GM18951 (cell line): Measurements from ENCODE around the gene CRYGN.

ENCODE experiments used
- POLR2A ChIP-seq: IDR thresholded peaks from 4 replicates; pipeline ENCODE4 v1.6.1; 2011; ENCODE audit warnings: mild to moderate bottlenecking; ENCODE audit not compliant: insufficient read length, insufficient read depth; ENCODE audit errors: extremely low read depth
- in situ Hi-C: fragments of 300-500 bp; cut with MboI; formaldehyde crosslinking; loops from one replicate; pipeline ENCODE4 v1.12.0; 2022; ENCODE audit warnings: low sequenced_read_pairs, mixed read lengths, inconsistent platforms; ENCODE audit not compliant: unreplicated experiment

The CRYGN gene, protein sequence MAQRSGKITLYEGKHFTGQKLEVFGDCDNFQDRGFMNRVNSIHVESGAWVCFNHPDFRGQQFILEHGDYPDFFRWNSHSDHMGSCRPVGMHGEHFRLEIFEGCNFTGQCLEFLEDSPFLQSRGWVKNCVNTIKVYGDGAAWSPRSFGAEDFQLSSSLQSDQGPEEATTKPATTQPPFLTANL

DNA sequence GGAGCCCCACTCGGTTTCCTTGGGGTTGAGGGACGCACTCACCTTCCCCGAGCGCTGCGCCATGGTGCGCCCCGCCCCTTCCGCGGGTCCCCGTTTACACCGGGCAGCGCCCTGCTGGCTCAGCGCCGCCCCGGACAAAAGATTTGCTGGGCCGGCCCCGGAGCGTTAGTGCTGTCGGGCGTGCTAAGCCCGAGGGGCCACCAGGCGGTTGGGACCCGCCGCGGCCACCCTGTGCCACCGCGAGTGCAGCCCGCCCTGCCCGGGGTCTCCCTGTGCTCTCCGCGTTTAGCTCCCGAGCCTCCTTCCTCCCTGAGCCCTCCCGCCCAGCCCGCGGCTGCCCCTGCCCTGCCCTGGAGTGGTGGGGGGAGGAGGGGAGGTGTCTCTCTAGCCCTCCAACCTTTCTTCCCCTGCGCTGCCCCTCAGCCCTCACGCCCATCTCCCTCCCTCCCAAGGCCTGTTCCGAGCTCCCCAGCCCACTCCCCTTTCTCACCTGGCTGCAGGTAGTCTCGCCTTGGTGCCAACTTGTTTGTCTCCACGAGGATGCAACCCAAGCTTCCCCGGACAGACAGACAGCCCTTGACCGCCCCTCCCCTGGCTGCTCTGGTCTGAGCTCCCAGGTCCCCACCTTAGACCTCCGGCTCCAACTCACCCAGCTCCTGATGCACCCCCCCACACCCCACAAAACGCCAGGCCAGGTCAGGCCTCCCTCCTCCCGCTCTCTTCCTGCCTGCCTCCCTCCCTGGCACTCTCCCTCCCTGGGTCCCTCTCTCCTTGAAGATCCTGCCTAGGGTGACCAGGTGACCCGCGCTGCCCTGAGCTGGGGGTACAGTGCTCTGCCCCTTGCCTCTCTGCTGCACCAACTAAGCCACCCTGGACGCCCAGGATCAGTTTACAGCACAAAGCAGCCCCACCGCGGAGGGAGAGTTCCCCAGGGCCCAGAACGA is at the start of gene CRYGN:
Gene CRYGN (minus strand): TSS at position 287 of the 944 bp plus-strand sequence. CDS start 224 bp downstream, at position 63.
- no peak for TF ChIP-seq POLR2A
- in situ Hi-C loops, result loop anchor here (10.0 kb wide), 2 partner anchors 75 to 135 kb away; no protein-coding TSS in a partner anchor

DNA sequence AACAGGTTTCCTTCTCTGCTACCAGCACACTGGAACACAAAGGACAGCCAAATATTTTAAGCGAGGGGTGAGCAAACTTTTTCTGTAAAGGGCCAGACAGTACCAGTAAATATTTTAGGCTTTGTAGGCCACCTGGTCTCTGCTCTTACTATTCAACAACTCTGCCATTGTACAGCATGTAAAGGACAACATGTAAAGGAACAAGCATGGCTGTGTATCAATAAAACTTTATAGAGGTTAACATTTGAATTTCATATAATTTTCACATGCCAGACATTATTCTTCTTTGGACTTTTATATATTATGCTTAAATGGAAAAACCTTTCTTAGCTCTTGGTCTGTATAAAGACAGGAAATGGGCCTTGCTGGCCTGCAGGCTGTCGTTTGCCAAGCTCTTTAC is 49.6 kb upstream of the CRYGN start:
- TF ChIP-seq POLR2A, result no peak
- in situ Hi-C loops, result no loop called here

- in situ Hi-C loops, result no loop called here
- TF ChIP-seq POLR2A, result no peak
These were observed 48.2 kb upstream of the CRYGN start for GRCh38 chr7:151488096-151488495.

DNA sequence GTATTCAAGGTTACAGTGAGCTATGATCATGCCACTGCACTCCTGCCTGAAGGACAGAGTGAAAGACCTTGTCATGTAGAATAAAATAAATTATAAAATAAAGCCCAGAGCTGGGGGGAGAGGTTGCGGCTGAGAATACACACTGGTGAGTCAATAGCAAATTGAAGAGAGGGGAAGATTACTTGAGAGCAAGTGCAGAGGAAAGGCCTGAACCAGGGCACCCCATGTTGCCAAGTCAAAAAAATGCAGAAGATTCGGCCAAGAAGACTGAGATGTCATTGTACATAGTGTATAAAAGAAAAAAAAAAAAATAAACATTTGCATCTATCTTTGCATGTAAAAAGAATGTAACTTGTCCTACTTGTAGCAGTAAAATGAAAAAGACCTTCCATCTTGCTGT is 47.3 kb upstream of the CRYGN start:
- in situ Hi-C loops, result no loop called here
- TF ChIP-seq POLR2A, result no peak

GRCh38 chr7:151486074-151486473 is 46.1 kb upstream of the CRYGN start:
- TF ChIP-seq POLR2A, result no peak
- in situ Hi-C loops, result no loop called here

- in situ Hi-C loops, result no loop called here
- no peak for TF ChIP-seq POLR2A
These were observed 45.2 kb upstream of the CRYGN start for GRCh38 chr7:151484971-151485707.

DNA sequence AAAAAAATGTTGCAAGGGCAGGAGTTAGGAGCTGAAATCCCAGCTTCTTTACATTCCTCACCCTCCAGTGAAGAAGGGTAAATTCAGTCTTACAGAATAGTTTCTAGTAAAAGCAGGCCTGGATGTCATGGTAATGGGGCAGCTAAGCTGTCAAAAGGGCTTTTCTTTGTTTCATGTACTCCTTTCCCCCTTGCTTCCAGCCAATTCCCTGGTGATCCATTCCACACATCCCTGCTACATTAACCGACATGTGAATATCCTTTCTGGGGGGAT is 43.7 kb upstream of the CRYGN start:
- no peak for TF ChIP-seq POLR2A
- in situ Hi-C loops, result no loop called here

DNA sequence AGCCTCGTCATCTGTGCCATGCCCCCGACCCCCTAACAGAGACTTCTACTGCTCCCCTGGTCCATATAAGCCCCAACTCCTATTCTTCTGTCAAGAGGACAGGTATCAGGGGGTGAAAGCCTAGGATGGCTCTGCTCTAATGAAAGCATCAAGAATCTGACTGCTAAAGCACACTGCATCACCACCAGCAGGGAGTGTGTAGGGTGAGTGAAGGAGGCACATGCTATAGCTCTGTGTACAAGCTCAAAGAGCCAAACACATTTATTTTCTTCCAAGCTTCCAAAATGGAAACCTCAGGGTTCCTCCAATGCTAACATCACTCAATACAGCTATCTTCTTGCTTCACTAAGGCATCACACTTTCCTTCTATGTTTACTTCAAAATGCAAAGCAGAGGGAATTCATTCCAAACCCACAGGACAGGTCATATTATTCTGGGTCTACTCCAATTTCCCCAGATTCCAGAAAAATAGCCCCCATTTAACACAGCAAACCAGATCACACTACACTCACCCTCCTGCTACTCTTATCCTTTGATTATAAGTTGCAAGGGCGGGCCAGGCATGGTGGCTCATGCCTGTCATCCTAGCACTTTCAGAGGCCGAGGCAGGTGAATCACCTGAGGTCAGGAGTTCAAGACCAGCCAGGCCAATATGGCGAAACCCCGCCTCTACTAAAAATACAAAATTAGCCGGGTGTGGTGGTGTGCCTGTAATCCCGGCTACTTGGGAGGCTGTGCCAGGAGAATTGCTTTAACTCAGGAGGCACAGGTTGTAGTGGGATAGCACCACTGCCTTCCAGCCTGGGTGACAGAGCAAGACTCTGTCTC is 43.2 kb upstream of the CRYGN start:
- no peak for TF ChIP-seq POLR2A

DNA sequence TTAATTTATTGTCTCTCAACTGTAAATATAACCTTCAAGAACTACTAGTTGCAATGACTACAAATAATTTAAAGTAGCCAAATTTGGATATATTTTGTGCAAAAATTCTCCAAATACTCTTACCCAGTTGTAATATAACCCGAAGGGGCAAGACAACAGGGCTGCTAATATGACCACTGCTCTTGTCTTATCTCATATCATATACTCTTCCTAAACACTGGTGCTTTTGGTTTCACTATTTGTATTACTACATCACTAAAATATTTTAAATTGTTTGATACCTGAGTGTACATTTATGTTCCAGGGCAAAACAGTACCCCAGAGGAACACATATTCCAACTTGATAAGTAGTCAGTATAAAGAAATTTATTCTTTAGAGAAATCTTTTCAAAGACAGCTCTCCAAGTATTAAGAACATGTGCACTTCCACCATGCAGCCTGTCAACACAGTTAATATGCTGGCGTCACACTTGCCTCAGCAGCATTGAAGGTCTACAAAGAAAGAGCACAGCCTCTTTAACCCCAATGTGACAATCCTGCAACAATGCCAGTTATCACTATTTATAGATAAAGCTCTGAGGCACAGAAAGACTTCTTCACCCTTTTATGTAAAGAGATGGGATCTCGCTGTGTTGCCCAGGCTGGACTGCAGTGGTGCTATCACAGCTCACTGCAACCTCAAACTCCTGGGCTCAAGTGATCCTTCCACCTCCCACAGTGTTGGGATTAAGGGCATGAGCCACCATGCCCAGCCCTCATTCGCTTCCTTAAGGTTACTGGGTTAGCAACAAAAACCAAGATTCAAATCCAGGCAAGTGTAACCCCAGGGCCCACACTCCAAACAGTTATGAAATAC is 41.9 kb upstream of the CRYGN start:
- no peak for TF ChIP-seq POLR2A
- in situ Hi-C loops, result no loop called here

More for the DNA sequence above, 43.2 kb upstream of the CRYGN start:
- in situ Hi-C loops, result no loop called here

- no peak for TF ChIP-seq POLR2A
- in situ Hi-C loops, result no loop called here
These were observed 37.9 kb upstream of the CRYGN start for GRCh38 chr7:151477867-151478266.

GRCh38 chr7:151472644-151473380 is 32.9 kb upstream of the CRYGN start:
- in situ Hi-C loops, result no loop called here
- TF ChIP-seq POLR2A, result no peak
